ENCODE data around the gene LHX4.
A peak's percentile ranks its signal among the peaks of the same experiment; 100 is the strongest.

The LHX4 gene

GRCh38 chr1:180229483-180230415 lies at the start of gene LHX4:
Gene LHX4 (plus strand): TSS chr1:180230264. CDS start chr1:180230530, 266 bp downstream.
- DNase-seq: peak in 1 of 2 experiments; percentile 63

- peak in 1 of 2 experiments; percentile 44 for DNase-seq
These were observed 49.0 kb upstream of the LHX4 start for GRCh38 chr1:180181048-180181447.

DNA sequence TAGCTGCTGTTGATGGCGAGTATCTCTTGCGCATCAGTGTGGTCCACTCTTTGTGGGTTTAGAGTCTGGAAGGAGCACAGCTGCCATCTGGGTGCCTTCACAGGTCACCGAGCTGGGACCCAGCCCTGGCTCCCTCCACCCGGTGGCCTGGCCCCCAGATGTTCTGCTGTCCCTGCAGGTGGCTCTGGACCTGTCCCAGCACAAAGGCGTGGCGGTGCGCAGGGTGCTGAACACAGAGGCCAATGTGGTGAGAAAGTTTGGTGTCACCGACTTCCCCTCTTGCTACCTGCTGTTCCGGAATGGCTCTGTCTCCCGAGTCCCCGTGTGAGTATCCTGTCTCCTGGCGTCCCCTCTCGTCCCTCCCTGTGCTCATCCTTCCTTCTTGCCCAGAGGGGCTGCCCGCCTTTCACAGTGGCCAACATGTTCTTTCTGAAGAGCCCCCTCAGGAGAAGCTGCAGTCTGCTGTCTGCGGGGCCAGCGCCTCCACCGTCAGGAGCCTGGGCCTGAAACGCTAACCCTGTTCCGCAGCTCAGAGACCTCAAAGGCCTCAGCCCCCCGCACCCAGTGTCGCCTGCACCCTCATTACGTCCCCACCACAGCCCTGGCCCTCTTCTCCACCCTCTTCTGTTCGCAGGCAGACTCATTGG lies 47.9 kb upstream of the LHX4 start:
- DNase-seq: peak in 1 of 2 experiments; percentile 50

- peak; percentile 83 to 96 for DNase-seq
These were observed 47.3 kb upstream of the LHX4 start for GRCh38 chr1:180182643-180183311.

DNA sequence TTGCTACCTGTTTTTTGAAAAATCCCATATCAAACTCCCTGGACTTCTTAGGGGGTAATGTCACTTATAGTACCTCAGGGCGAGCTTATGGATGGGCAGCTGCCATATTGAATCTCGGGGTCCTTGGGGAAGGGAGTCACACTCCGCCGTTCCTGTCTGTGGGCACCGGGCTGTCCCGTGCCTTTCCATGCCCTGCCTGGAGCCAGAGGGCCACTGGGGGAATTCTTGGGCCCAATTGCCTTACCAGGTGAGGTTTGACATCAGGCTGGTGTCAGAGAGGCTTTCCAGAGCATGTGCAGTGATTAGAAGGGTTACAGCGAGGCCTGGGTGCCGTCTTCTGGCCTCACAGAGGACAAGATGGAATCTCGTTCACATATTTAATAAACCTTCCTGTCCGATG lies 46.6 kb upstream of the LHX4 start:
- no peak for DNase-seq

DNA sequence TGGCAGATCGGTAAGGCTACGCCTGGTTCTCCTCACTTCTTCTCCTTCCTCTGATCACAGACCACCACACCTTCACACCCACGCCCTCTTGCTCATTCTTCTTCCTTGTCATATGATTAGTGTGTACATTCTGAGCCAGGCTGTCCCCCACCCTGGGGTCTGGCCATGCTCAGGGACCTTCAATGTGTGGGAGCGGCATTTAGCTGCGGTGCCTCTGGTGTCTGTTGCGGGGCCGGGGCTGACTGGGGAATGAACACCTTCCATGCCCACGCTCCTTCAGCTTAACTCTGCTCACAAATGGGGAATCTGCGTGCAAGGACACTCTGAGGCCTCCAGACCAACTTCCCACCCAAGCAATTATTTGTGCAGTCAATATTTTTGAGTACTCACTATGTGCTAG lies 46.0 kb upstream of the LHX4 start:
- no peak for DNase-seq

GRCh38 chr1:180185281-180185680 lies 44.8 kb upstream of the LHX4 start:
- DNase-seq: no peak

- DNase-seq: no peak
These were observed 44.0 kb upstream of the LHX4 start for GRCh38 chr1:180185971-180186645.

GRCh38 chr1:180186831-180187230 lies 43.2 kb upstream of the LHX4 start:
- DNase-seq: no peak

- no peak for DNase-seq
These were observed 42.4 kb upstream of the LHX4 start for GRCh38 chr1:180187626-180188025.

DNA sequence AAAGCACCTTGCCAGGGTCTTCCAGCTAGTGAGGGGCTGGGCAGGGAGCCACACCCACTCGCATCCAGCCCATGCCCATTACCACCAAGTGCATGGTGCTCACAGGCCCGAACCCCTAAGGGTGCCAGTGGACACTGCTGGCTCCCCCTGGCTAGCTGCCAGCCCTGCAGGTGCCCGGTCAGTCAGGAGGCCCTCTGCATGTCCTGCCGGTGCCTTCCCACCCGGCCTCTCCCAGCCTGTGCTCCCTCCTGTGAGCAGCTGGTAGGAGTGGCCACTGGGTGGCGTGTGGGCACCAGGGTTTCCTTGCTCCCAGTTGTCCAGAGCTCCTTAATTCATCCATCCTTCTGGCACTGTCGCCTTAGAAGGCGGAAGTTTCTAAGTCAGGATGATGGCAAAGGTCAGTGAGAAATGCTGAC lies 42.0 kb upstream of the LHX4 start:
- DNase-seq: peak; percentile 49 to 75

DNA sequence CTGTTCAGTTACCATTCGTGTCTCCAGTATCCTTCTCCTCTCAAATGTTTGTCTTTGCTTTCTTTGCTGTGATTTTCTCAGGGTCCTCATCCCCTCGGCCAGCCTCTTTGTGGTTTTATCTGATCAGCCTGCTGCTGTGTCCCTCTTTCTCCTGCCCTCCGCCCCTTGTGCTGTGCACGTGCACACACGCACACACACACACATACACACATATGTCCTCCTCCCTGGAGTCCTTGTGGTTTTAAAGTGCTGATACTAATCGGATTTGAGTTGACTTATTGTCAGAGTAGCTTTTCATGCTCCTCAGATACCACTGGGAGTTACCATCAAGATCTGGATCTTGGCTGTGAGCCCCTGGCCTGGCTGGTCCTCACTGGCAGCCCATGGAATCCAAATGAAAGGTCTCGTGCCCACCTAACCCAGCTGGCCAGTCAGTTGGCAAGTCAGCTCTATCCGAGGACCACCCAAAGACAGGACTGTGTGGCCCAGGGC lies 41.3 kb upstream of the LHX4 start:
- no peak for DNase-seq

- no peak for DNase-seq
These were observed 40.0 kb upstream of the LHX4 start for GRCh38 chr1:180190091-180190490.

GRCh38 chr1:180192172-180192571 lies 37.9 kb upstream of the LHX4 start:
- DNase-seq: no peak

DNA sequence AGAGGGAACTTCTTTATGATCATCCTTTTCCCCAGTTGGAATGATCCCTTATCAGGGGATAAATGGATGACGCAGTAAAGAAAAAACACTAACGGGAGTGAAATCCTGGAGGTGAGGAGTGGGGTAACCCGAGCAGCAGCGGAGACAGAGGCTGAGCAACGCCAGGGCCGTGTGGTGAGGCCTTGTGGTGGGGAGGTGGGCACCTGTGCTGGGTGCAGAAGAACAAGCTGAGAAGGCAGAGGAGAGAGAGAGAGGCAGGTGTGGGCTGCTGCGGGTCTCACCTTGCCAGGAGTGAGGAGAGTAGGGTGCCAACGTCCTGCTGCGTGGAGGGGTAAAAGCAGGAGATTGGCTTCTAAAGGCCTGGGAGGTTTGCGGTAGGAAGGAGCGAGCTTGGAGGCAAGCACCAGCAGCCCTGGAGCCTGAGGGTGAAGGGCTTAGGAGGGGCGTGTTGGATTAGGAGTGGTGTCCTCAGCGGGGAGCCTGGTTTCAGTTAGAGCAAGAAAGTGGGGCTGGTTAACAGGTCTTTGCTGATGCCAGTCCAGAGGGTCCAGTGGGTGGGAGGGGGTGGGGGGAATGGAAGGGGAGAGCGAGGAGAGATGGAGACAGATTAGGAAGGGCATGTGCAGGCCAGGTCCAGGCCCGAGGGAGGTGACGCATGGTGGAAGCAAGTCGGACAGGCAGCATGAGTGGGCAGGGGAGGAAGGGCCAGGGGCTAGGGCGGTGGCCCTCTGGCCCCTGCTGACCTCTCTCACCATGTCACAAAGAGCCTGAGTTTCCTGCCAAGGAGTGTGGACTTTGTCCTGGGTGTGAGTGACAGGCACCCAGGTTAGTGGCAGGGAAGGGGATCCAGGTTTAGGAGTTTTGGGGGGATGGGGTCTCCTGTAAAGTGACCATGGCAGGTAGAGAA lies 36.7 kb upstream of the LHX4 start:
- no peak for DNase-seq

- no peak for DNase-seq
These were observed 36.0 kb upstream of the LHX4 start for GRCh38 chr1:180194048-180194425.

GRCh38 chr1:180194546-180195207 lies 35.4 kb upstream of the LHX4 start:
- no peak for DNase-seq

GRCh38 chr1:180195401-180195800 lies 34.7 kb upstream of the LHX4 start:
- DNase-seq: no peak

- DNase-seq: no peak
These were observed 34.1 kb upstream of the LHX4 start for GRCh38 chr1:180195916-180196315.

GRCh38 chr1:180196436-180197003 lies 33.5 kb upstream of the LHX4 start:
- DNase-seq: no peak

GRCh38 chr1:180197231-180197630 lies 32.8 kb upstream of the LHX4 start:
- no peak for DNase-seq
